ENCODE results near the gene KIF5C.
"Not testable (repeated sequence)": the region's sequence is repeated elsewhere in the genome, so short reads cannot be mapped to it uniquely, and the experiment has no call there.

The KIF5C gene

DNA sequence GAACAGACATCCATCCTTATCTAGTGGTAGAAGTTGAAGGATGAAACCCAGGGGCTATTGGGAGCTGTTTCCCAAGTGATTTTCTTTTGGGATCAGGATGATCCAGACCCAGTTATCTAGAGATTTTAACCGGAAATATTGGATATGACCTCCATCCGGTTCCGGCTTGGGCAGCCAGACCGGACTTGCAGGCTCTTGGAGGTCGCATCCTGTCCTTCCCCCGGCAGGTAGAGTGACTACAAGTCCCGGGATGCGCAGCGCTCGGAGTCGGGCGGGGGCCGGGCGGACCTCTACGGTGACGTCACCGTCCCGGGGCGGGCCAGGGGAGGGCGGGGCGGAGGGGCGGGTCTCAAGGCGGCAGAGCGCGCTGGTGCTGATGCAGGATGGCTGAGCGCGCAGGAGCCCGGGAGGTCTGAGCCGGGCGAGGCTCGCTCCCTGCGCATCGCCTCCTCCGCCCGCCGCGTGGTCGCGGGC is at the start of gene KIF5C:
Gene KIF5C (plus strand): TSS at position 360 of the 474 bp plus-strand sequence. CDS start 391 bp downstream, outside the sequence.
- DNase-seq = peak; percentile 75

DNA sequence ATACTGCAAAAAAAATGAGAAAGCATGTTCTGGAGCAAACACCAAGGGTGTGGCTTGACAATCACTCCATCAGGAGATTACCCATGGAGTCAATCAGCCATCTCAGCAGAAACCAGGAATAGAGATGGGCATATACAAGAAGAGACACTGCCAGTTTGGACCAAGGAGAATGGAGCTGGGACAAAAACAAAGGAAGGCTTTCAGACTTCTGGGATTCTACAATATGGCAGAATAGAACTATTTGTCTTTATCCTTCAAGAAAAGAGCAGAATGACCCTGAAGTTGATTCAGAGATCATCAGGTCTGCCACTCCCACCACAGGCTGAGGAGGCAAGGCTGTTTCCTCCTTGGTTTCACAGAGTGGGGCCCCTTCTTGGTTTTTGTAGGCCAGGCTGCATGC is 48.2 kb upstream of the KIF5C start:
- no peak for DNase-seq

DNA sequence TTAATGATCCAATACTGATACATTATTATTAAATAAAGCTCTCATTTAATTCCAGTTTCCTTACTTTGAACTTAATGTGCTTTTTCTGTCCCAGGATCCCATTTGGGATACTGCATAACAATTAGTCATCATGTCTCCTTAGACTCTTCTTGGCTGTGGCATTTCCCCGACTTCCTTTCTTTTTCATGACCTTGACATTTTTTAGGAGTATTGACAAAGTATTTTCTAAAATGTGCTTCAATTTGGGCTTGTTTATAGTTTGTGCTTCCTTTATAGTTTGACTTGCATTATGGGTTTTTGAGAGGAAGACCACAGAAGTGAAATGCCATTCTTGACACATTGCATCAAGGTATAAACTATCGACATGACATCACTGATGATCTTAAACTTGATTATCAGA is 46.1 kb upstream of the KIF5C start:
- DNase-seq = no peak

DNA sequence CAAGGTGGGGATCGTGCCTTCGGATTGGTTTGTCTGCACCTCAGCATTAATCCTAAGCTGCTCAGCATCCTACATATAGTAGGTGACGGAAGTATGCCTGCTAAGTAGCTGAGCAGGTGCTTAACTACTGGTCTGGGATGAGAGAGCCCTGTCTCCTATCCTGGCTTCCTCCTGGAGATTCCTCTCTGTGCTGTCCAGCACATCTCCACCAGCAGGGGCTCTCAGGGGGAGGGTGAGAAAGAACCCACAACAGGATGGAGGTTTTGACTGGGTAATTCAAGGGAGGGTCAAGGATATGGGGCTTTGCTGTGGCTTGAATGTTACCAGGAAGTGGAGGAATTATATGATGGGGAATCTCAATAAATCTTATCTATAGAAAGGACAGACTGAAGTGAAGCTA is 45.4 kb upstream of the KIF5C start:
- DNase-seq = no peak

DNA sequence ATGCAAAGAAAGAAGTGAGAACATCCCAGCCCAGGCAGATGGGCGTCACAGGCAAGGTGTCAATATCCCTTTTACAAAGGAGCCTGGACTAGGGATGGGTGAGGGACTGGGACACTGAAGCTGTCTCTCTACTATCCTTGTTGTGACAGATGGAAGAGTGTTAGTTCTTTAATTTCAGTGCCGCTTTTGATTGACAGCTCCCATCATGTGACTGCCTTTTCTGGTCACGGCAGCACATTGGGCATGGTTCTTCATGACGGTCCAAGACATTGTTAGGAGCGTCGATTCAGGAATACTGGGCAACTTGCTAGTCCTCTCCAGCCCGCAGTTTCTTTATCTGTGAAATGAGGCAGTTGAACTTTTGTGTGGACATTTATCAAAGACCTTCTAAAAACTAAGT is 42.4 kb upstream of the KIF5C start:
- DNase-seq = no peak

DNA sequence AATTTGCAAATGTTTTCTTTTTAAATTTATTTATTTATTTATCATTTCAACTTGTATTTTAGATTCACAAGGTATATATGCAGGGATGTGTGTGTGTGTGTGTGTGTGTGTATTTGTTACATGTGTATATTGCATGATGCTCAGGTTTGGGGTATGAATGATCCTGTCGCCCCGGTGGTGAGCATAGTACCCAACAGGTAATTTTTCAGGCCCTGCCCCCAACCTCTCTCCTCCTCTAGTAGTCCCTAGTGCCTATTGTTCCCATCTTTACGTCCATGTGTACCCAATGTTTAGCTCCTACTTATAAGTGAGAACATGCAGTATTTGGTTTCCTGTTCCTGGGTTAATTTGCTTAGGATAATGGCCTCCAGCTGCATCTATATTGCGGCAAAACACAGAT is 33.0 kb upstream of the KIF5C start:
- no peak for DNase-seq

DNA sequence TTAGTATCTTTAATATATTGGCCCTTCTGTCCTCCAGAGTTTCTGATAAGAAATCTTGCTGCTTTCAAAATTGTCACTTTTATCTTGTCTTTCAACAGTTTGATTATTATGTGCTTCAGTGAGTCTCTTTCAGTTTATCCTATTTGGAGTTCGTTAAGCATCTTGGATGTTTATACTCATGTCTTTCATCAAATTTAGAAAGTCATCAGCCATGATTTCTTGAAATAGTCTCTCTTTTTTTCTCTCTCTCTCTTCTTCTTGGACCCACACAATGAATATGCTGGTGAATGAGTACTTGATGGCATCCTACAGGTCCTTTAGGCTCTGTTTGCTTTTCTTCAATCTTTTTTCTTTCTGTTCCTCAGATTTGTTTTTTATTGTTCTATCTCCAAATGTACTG is 26.9 kb upstream of the KIF5C start:
- DNase-seq = no peak

DNA sequence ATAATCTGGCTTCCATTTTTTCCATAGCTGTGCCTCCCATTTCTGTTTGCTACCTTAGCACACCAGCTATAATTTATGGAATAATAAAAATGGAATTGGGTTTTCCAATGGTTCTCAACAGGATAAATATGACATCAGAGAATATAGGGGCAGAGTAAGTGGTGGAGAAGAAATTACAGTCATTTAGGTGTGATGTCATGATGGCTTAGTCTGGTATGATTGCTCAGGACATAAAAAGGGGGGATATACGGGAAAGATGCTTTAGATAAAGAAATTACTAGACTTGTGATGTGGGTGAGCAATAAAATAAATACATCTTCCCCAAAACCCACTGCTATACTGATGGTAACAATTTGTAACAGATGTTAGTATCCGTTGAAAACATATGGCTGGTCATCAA is 21.6 kb upstream of the KIF5C start:
- DNase-seq = no peak

DNA sequence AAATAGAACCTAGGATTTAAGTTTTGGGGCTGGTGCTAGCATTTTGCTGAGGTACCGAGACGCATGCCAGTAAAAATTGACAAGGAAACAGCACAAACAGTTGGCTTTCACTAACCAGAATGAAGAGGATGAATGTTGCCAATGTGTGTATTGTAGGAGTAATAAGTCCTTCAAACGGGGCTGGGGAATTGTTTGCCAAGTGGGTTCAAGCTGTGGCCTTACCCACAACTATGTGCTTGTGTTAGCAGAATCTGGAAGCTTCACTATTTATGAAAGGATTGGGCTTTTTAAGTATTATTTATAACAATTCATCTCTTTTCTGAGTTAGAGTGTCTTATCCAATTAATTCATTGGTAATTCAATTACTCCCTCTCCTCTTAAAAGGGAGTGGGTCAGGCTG is 15.0 kb upstream of the KIF5C start:
- DNase-seq = no peak

DNA sequence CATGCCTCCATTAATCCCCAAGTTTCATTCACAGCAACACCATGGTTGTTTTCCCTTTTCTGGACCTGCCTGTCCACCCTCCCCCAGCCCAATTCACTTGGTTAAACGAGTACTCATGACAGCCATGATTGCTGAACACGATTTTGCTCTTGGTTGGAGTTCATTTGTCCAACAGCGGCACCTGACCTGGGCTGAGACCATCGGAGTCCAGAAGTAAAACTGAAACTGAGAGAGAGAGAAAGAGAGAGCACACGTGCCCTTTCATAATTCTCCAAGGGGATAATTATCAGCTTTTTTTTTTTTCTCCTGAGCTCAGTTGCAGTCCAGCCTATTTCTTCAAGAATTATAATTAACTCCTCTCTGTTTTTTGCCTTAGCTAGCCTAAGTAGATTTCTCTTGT is 13.7 kb upstream of the KIF5C start:
- no peak for DNase-seq

DNA sequence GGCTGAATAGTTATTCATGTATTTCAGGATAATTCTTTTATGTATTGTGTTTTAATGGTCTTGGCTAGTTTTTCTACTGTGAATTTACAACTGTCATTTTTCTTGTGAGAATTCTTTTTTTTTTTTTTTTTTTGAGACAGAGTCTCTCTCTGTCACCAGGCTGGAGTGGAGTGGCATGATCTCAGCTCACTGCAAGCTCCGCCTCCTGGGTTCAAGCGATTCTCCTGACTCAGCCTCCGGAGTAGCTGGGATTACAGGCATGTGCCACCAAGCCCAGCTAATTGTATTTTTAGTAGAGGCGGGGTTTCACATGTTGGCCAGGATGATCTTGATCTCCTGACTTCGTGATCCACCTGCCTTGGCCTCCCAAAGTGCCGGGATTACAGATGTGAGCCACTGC is 12.5 kb upstream of the KIF5C start:
- not testable (repeated sequence) for DNase-seq

DNA sequence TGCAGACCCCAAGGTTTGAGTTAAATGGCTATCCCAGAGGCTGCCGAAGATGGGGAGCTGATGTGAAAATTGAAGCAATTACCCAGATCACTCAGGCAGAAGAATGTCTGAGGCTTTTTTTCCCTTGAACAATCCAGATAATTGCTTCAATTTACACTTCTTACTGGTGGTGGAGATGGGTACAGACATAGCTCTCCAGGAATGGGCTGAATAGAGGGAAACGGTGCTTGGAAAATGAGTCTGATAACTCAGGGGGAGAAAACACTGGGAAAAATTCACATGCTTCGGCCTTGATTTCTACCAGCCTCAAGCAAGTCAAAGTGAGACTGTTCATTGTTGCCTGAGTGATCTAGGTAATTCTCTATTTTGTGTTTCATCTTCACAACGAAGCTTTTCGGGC is 9.5 kb upstream of the KIF5C start:
- DNase-seq = peak; percentile 37

DNA sequence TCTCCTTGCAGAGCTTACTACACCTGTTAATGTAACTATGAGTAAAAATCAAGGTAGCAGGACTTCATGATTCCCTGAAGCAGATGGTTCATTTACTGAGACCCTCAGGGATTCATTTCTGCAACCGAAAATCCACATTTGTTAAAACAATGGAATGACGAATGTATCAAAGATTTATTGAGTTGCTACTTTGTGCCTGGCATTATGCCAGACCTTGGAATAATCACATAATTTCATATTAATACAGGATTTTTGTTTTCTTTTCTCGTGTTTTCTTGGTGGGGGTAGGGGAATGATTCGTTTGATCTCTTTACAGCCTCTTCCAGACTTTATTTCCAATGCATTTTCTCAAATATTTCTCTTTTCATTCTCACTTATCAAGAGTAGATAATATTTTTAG is 8.9 kb upstream of the KIF5C start:
- DNase-seq = no peak

DNA sequence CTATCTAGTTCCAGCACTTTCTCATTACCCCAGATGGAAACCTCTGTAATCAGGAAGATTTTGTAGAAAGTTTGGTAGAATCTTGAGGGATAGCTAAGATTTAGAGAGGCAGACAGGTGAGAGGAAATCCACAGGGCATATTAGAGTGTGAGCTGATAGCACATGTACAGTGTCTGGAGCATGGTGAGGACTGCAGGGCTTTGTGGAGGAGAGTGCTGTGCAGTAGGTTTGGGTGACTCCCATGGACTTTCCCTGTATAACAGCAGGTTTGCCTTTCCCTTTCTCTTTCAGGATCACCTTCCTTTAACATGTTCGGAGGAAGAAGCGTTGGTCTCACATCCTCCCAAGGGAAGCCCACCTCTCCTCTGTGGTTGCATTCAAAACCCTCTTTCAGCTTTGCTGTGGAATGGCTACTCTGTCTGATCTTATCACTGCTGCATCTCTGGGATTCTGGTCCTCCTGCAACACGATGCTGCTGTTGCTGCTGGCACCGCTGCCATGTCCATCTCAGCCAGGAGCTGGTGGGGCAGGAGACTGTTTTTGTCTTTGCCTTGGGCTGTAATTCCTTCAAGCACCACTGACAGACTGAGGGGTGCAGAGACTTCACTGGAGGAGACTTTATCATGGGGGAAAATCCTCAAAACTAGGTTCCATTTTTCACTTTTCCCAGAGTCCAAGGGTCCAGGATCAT is 7.8 kb upstream of the KIF5C start:
- no peak for DNase-seq

DNA sequence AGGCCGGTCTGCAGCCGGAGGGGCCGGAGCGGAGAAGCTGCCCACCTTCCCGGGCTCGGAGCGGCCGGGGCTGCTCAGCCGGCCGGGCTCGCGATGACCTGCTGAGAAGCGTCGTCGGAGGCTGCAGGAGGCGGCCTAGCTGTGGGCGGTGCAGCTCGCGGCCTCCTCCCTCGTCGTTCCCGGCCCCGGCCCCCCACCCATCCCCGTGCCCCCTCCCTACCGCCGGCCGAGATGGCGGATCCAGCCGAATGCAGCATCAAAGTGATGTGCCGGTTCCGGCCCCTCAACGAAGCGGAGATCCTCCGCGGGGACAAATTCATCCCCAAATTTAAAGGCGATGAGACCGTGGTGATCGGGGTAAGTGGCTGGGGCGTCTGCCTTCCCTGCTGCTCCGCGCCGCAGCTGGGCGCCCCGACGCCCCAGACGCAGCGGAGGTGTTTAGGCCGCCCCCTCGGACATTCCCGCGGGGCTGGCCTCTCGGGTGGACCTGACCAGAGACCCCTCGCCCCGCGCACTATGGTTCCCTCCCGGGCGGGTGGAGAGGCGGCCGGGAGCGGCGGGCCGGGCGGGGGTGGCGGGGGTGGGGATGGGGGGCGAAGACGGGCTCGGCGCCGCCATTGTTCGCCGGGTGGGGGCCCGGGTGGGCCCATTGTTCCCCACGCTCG is 492 bp downstream of the KIF5C start:
- peak; percentile 47 for DNase-seq

DNA sequence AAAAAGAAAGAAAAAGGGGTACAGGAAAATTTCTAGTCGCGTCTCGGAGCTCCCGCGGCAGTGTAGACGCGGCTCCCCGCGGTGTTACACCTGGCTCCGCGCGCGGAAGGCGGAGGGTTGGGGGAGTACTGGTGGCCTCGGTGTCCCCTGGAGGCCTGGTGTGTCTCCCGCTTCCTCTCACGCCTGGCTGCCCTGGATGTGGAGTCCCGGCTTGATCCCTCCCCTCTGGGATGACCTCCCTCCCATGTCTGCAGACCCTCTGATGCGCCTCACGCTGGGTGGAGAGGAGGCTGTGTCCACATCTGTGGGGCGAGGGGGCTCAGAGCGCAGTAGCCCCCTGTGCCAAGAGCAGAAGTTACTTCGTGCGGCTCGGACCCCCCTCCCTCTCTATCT is 1.2 kb downstream of the KIF5C start:
- DNase-seq = peak; percentile 88

DNA sequence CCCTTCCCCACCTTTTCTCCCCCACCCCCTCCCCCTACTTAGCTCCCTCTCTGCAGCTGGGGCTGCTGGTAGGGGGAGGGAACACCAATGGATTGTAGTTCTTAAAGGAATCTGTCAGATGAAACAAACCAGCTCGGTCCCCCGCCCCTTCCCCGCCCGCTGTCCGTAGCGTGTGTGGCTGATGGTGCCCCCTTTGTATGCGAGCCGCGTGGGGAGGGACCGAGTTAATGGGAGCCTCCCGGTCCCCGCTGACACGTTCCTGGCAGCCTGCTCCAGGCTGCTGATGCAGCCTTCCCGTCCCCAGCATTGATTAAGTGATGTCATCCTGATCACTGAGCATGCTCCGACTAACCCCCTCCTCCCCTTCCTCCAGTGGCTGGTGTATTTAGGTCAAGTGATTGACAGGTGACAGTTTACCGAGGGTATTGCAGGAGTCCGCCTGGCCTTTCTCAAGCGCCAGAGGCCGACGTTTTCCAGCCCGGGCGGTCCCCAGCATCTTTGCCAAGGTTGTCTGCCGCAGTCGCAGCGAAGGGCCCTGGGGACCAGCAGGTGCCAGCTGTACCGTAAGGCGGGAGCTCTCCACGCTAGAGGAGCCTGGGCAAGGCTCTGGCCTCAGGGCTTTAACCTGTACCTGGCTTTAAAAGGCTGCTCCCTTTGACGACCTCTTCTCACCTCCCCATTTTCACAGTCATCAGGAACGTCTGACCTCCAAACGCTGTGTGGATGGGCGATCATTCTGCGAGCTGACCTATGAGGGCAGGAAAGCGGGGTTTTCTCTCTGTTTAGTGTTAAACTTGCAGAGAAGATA is 1.8 kb downstream of the KIF5C start:
- DNase-seq = peak; percentile 93

DNA sequence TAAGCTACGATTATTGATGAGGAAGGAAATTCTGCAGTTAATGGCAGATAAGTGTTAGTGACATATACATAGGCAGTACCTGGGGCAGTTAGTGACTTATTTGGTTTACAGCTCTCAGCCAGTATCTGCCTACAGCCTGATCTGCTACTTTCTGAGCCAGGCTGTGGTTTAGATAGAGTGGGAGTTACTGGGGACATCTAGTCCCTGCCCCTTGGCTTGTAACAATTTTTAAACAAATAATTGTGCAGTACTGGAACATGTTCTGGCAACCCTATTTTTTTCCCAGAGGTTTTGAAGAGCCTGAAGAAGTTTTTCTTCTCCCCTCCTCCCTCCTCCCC is 2.3 kb downstream of the KIF5C start:
- no peak for DNase-seq

DNA sequence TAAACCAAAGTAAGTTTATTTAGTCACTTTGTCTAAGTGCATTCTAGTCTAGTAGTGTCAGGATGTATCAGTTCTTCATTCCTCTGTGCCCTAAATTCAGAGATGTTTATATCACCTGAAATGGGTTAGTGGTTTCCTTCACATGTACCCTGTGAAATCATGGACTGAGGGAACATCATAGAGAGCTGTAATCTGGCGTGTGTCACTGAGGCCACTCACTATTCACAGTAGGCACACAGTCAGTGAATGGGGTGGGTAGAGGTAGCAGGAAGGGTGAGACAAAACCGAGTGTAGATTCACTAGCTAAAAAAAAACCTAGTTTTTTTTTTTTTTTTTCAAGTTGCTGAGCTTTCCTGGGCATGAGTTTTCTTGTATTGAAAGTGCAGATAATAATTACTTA is 5.6 kb downstream of the KIF5C start:
- no peak for DNase-seq

DNA sequence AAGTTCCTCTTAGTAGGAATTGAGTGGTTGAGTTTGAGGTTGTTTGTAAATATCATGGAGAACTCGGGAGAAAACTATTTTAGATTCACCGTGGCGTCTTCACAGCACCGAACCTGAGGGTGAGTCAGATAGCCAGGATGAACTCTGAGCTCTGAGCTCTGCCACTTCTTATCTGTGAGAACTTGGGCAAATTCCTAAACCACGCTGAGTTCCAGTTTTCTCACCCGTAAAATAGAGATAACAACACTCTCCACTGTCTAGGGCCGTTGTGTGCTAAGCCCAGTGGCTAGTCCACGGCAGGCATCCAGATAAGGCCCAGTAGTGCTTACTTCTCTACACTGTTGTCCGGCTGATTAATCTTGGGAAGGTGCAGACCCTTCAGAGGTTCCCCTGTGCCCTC is 7.0 kb downstream of the KIF5C start:
- DNase-seq = no peak

DNA sequence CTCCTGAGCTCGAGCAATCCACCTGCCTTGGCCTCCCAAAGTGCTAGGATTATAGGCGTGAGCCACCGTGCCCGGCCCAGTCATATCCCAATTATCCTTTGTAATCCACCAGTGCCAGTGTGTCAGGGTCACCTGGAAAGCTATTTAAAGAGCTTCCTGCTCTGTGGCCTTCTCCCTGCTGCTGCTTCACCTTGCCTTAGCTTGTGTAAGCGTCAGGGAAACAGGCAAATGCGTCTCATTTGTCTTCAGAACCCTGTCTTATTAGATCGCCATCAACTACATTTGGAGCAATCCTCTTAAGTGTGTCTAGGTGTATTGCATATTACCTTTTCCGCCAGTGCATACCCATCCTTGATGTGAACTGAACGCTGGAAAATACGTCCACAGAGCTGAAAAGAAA is 10.2 kb downstream of the KIF5C start:
- no peak for DNase-seq

DNA sequence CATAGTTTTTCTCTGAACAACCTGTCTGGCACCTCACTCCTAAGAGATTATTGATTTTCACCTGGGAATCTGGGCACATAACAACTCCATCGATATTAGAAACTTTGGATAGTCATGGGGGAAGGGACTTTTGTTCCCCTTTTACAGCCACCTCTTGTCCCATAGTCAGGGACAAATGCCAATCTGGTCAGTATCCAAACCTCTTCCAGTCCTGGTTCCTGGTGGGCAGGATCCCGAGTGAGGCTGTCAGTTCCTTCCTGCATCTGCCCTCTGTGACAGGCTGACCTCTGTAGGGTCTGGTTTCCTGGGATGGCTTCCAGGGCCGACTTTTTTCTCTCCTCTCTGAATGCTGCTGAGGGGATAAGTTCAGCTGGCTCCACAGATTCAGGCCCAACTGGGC is 11.0 kb downstream of the KIF5C start:
- DNase-seq = no peak

DNA sequence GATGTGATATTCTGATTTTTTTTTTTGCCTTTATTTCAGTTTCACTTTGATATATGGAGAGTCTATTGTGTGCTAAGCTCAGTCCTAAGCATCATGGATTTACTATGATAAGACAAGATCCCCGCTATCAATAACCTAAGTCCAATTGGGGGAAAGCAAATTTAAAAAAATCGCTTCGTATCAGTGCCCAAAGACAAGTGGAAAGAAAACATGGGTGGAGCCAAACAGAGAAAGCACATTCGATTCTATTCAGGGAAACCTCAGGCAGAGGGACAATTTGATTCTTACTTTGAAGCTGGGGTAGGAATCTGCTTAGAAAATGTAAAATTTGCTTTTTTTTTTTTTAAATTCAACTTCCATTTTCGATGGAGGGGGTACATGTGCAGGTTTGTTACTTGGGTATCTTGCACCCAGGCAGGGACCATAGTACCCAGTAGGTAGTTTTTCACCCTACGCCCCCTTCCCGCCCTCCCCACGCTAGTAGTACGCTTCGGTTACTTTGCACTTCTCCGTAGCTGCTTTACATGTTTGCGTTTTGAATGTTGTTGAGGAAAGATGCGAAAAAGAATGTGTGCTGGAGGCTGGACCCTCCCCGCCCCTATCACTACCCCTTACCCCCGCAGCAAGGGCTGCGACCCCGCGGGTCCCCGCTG is 12.4 kb downstream of the KIF5C start:
- peak; percentile 33 for DNase-seq
